H1 (cell line): ENCODE data around the gene CAPN14. TPM values are rescaled to one million over a fixed set of nuclear protein-coding genes. Genes with fewer than 3 reads are reported as not detected.

ENCODE experiments used
- CTCF ChIA-PET: fragments of 300-600 bp; sonication (Branson Sonifier 250); formaldehyde crosslinking; loops from one replicate; lab custom pipeline; 2021; ENCODE audit not compliant: partially characterized antibody; lab: Charles Lee
- POLR2A ChIA-PET: fragments of 300-600 bp; sonication (Branson Sonifier 250); formaldehyde crosslinking; loops from one replicate; lab custom pipeline; 2021; ENCODE audit warnings: inconsistent platforms; ENCODE audit not compliant: partially characterized antibody; lab: Charles Lee
- DNase-seq, 2 experiments: peaks; one replicate each; pipeline versions ENCODE4 v3.0.0 to v3.0.0-alpha.2; 2010 to 2022; ENCODE audit warnings: low spot score in 2 of 2, low read depth in 1 of 2, mixed read lengths in 1 of 2
- FAIRE-seq: peaks from 2 replicates; lab custom pipeline; 2011; peaks lifted over from hg19 to GRCh38; lab: Jason Lieb, UNC
- H2AFZ ChIP-seq: 2 replicates; pipeline ENCODE4 v1.8.1; 2012; ENCODE audit warnings: low read length, inconsistent platforms
- H2AK5ac ChIP-seq: 2 replicates; pipeline ENCODE4 v1.6.1; 2013; ENCODE audit warnings: low read depth, low read length
- H2BK120ac ChIP-seq: replicated peaks from 2 replicates; pipeline ENCODE3; 2013; ENCODE audit warnings: low read depth, low read length, inconsistent platforms
- H2BK12ac ChIP-seq: 2 replicates; pipeline ENCODE4 v1.6.1; 2013; ENCODE audit warnings: low read depth, low read length
- H2BK15ac ChIP-seq: 2 replicates; pipeline ENCODE4 v1.6.1; 2013; ENCODE audit warnings: low read length
- H2BK20ac ChIP-seq: 2 replicates; pipeline ENCODE4 v1.6.1; 2013; ENCODE audit warnings: low read length
- H2BK5ac ChIP-seq: 2 replicates; pipeline ENCODE4 v1.6.1; 2013; ENCODE audit warnings: low read depth, low read length
- H3K14ac ChIP-seq: 2 replicates; pipeline ENCODE4 v1.6.1; 2013; ENCODE audit warnings: inconsistent platforms; ENCODE audit not compliant: insufficient read length
- H3K18ac ChIP-seq: 2 replicates; pipeline ENCODE4 v1.6.1; 2013; ENCODE audit warnings: low read length; ENCODE audit errors: extremely low read depth
- H3K23ac ChIP-seq: 2 replicates; pipeline ENCODE4 v1.6.1; 2013; ENCODE audit warnings: inconsistent platforms; ENCODE audit not compliant: insufficient read length
- H3K23me2 ChIP-seq: 2 replicates; pipeline ENCODE4 v1.6.1; 2013; ENCODE audit warnings: low read depth, low read length
- H3K27ac ChIP-seq: 2 replicates; pipeline ENCODE4 v1.6.1; 2011; ENCODE audit warnings: low read depth, low read length, inconsistent platforms
- H3K27me3 ChIP-seq, 4 experiments: replicated peaks in 1 of 4; 1 replicate in 1 of 4; 2 replicates in 3 of 4; pipeline versions ENCODE4 v1.6.1 to v1.8.1; 2011 to 2013; ENCODE audit warnings: low read length in 3 of 4, mild to moderate bottlenecking in 3 of 4, inconsistent platforms in 2 of 4, mixed read lengths in 2 of 4, moderate library complexity in 1 of 4; ENCODE audit not compliant: control insufficient read depth in 3 of 4, insufficient read depth in 3 of 4; ENCODE audit errors: extremely low read depth in 1 of 4
- H3K36me3 ChIP-seq, 4 experiments: 2 replicates each; pipeline versions ENCODE4 v1.6.1 to v1.8.1; 2011 to 2013; ENCODE audit warnings: mild to moderate bottlenecking in 4 of 4, low read length in 3 of 4, moderate library complexity in 2 of 4, control low read depth in 1 of 4, inconsistent platforms in 1 of 4; ENCODE audit not compliant: insufficient read depth in 4 of 4, control insufficient read depth in 2 of 4
- H3K4ac ChIP-seq: replicated peaks from 2 replicates; pipeline ENCODE3; 2013; ENCODE audit warnings: low read length, low read depth, mixed read lengths, inconsistent platforms; ENCODE audit not compliant: insufficient read length
- H3K4me1 ChIP-seq, 4 experiments: replicated peaks in 1 of 4; 1 replicate in 1 of 4; 2 replicates in 3 of 4; pipeline versions ENCODE4 v1.6.1 to v1.8.1; 2011 to 2013; ENCODE audit warnings: low read length in 3 of 4, inconsistent platforms in 2 of 4, mixed read lengths in 1 of 4; ENCODE audit not compliant: insufficient read depth in 4 of 4, control insufficient read depth in 3 of 4
- H3K4me2 ChIP-seq, 2 experiments: 2 replicates each; pipeline versions ENCODE4 v1.6.1 to v1.8.1; 2011 to 2013; ENCODE audit warnings: low read depth in 2 of 2, low read length in 2 of 2, control low read depth in 1 of 2, inconsistent platforms in 1 of 2, mild to moderate bottlenecking in 1 of 2; ENCODE audit not compliant: insufficient read depth in 1 of 2
- H3K4me3 ChIP-seq, 4 experiments: fragments of 200-600, 300-600 bp in 1 of 4; sonication (generic), shearing (Covaris generic), sonication (Bioruptor Twin) in 1 of 4; 2 replicates each; pipeline versions ENCODE4 v1.5.1 to v1.8.1; 2011 to 2016; ENCODE audit warnings: low read length in 4 of 4, low read depth in 3 of 4, control low read depth in 2 of 4, inconsistent platforms in 2 of 4, mild to moderate bottlenecking in 2 of 4, mixed read lengths in 1 of 4, moderate library complexity in 1 of 4; ENCODE audit not compliant: insufficient read depth in 2 of 4; ENCODE audit errors: extremely low read depth in 1 of 4
- H3K56ac ChIP-seq: replicated peaks from 2 replicates; pipeline ENCODE3; 2013; ENCODE audit warnings: low read depth, mild to moderate bottlenecking, mixed read lengths, low read length, inconsistent platforms; ENCODE audit not compliant: insufficient read length
- H3K79me1 ChIP-seq: 2 replicates; pipeline ENCODE4 v1.6.1; 2013; ENCODE audit warnings: low read depth, low read length, control low read depth
- H3K79me2 ChIP-seq, 2 experiments: 2 replicates each; pipeline versions ENCODE4 v1.6.1 to v1.8.1; 2012 to 2013; ENCODE audit warnings: low read length in 2 of 2, mild to moderate bottlenecking in 2 of 2, inconsistent platforms in 1 of 2; ENCODE audit not compliant: insufficient read depth in 2 of 2, control insufficient read depth in 1 of 2
- H3K9ac ChIP-seq, 4 experiments: replicated peaks in 1 of 4; 1 replicate in 1 of 4; 2 replicates in 3 of 4; pipeline versions ENCODE4 v1.6.1 to v1.8.1; 2011 to 2013; ENCODE audit warnings: low read depth in 3 of 4, low read length in 3 of 4, control low read depth in 2 of 4, mild to moderate bottlenecking in 2 of 4, moderate library complexity in 2 of 4, inconsistent platforms in 1 of 4; ENCODE audit errors: extremely low read depth in 1 of 4
- H3K9me3 ChIP-seq, 2 experiments: 2 replicates each; pipeline versions ENCODE4 v1.6.1 to v1.8.1; 2012 to 2013; ENCODE audit warnings: mild to moderate bottlenecking in 2 of 2, moderate library complexity in 2 of 2, control low read depth in 1 of 2, inconsistent platforms in 1 of 2, low read depth in 1 of 2, low read length in 1 of 2, mixed read lengths in 1 of 2; ENCODE audit not compliant: insufficient read depth in 2 of 2
- H4K20me1 ChIP-seq, 2 experiments: replicated peaks in 1 of 2; 2 replicates each; pipeline versions ENCODE3 to v1.8.1; 2011 to 2013; ENCODE audit warnings: inconsistent platforms in 2 of 2, low read length in 2 of 2, mild to moderate bottlenecking in 1 of 2; ENCODE audit not compliant: insufficient read depth in 2 of 2, control insufficient read depth in 1 of 2
- H4K5ac ChIP-seq: 2 replicates; pipeline ENCODE4 v1.6.1; 2013; ENCODE audit warnings: low read length, low read depth, mixed read lengths, inconsistent platforms; ENCODE audit not compliant: insufficient read length
- H4K8ac ChIP-seq: 2 replicates; pipeline ENCODE4 v1.8.0; 2013; ENCODE audit warnings: mild to moderate bottlenecking, moderate library complexity, low read length, inconsistent platforms; ENCODE audit not compliant: insufficient read depth; ENCODE audit errors: extremely low read depth
- H4K91ac ChIP-seq: replicated peaks from 2 replicates; pipeline ENCODE3; 2013; ENCODE audit warnings: low read length, mixed read lengths, inconsistent platforms; ENCODE audit not compliant: insufficient read length
- CHD1 ChIP-seq: IDR thresholded peaks from 2 replicates; pipeline ENCODE4 v1.6.1; 2012; ENCODE audit warnings: low read depth, low read length, improper control_type of control experiment
- EZH2 ChIP-seq: fragments of 200-600 bp; sonication (generic); IDR thresholded peaks from 2 replicates; pipeline ENCODE4 v1.7.1; 2012; ENCODE audit warnings: low read depth, mild to moderate bottlenecking, moderate library complexity, low read length, inconsistent platforms; ENCODE audit not compliant: severe bottlenecking
- FOSL1 ChIP-seq: IDR thresholded peaks from 2 replicates; pipeline ENCODE4 v1.6.1; 2011; ENCODE audit warnings: mild to moderate bottlenecking, low read depth, low read length, moderate library complexity; ENCODE audit not compliant: insufficient read depth
- JUN ChIP-seq: IDR thresholded peaks from 2 replicates; pipeline ENCODE4 v1.6.1; 2011; ENCODE audit warnings: low read depth, mild to moderate bottlenecking, improper control_type of control experiment, low read length
- JUND ChIP-seq: IDR thresholded peaks from 2 replicates; pipeline ENCODE4 v1.6.1; 2011; ENCODE audit warnings: mild to moderate bottlenecking, improper control_type of control experiment, low read length
- MAFK ChIP-seq: IDR thresholded peaks from 2 replicates; pipeline ENCODE4 v1.6.1; 2012; ENCODE audit warnings: low read depth, mild to moderate bottlenecking, improper control_type of control experiment, low read length
- NRF1 ChIP-seq: IDR thresholded peaks from 2 replicates; pipeline ENCODE4 v1.6.1; 2011; ENCODE audit warnings: mild to moderate bottlenecking, low read depth, low read length, improper control_type of control experiment
- POLR2A ChIP-seq, 2 experiments: IDR thresholded peaks; 1 replicate in 1 of 2; 2 replicates in 1 of 2; pipeline ENCODE4 v1.6.1; 2011; ENCODE audit warnings: low read depth in 2 of 2, low read length in 2 of 2, mild to moderate bottlenecking in 2 of 2; ENCODE audit errors: control extremely low read depth in 1 of 2
- POU5F1 ChIP-seq: IDR thresholded peaks from 2 replicates; pipeline ENCODE4 v1.6.1; 2011; ENCODE audit warnings: low read depth, mild to moderate bottlenecking, low read length, moderate library complexity
- RBBP5 ChIP-seq: IDR thresholded peaks from 2 replicates; pipeline ENCODE4 v1.7.1; 2012; ENCODE audit warnings: low read depth, mild to moderate bottlenecking, inconsistent platforms, low read length, moderate library complexity, borderline replicate concordance
- RXRA ChIP-seq: IDR thresholded peaks from 2 replicates; pipeline ENCODE4 v1.6.1; 2011; ENCODE audit warnings: low read depth, mild to moderate bottlenecking, low read length, moderate library complexity; ENCODE audit not compliant: insufficient read depth
- SP2 ChIP-seq: IDR thresholded peaks from 2 replicates; pipeline ENCODE4 v1.6.1; 2012; ENCODE audit warnings: mild to moderate bottlenecking, low read length, inconsistent platforms
- SRF ChIP-seq: IDR thresholded peaks from 2 replicates; pipeline ENCODE4 v1.6.1; 2011; ENCODE audit warnings: mild to moderate bottlenecking, low read depth, low read length, moderate library complexity
- WGBS, 2 experiments: shearing (Covaris generic) in 1 of 2; methylation state at CpG; one replicate each; pipeline versions ENCODE4 v1.1.6 to v1.1.7; 2013 to 2015; ENCODE audit warnings: low lambda C conversion rate in 2 of 2, mixed read lengths in 2 of 2, inconsistent platforms in 1 of 2, low coverage in 1 of 2, missing lambda C conversion rate in 1 of 2; ENCODE audit not compliant: insufficient replicate concordance in 2 of 2, insufficient coverage in 1 of 2, insufficient read length in 1 of 2; ENCODE audit errors: extremely low coverage in 1 of 2, missing lambda C conversion rate in 1 of 2; 5-methylcytosine and 5-hydroxymethylcytosine counted together
- polyA plus RNA-seq, 7 experiments: library from polyadenylated mRNA; depleted of rRNA in 3 of 7; stranded (reverse) in 5 of 7; unstranded in 2 of 7; fragments of >200 nt in 5 of 7; fragments of 200-250 nt in 2 of 7; gene quantifications; 1 replicate in 5 of 7; 2 replicates in 1 of 7; 4 replicates in 1 of 7; pipeline versions ENCODE4 v1.2.1 to v1.2.3, GENCODE V29; 2011 to 2013; ENCODE audit warnings: missing spikeins in 2 of 7, mixed read lengths in 2 of 7
- total RNA-seq: library from RNA; stranded (reverse); fragmentation: NEBNext Ultra II Directional; extraction: Animal tissue kit (Norgen Biotek cat#: 25700); gene quantifications from 2 replicates; pipeline ENCODE4 v1.2.1, GENCODE V29; 2021
- TF ChIP-seq, protein P1 (sequence below): IDR thresholded peaks from 2 replicates; pipeline ENCODE4 v1.6.1; 2012; ENCODE audit warnings: inconsistent platforms

The CAPN14 gene
- total and polyA plus RNA-seq, 2 of the 8 experiments (the other 6 are each of a cell fraction or from before 2014, with no cell fraction given): 0.07 TPM; not detected in 1

DNA sequence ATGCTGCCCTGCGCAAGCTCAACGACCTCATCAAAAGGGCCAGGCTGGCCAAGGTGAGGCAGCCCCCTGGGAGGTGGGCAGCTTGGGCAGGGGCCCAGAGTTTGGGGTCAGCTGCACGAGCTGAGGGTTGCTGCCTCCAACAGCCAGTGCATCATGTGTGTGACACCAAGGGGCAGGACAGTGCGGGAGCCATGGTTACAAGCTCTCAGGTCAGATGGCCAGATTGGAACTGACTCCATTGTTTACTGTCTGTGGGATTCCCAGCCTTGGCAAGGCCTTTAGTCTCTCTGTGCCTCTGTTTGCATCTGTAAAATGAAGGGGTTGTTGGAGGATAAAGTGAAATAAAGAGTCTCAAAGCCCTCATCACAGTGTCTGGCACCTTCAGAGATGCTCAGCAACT, 43.6 kb upstream of the CAPN14 start:
- no peak overlapping the region for H3K4me3 ChIP-seq
- H4K91ac ChIP-seq: no peak overlapping the region
- no peak overlapping the region for H2BK12ac ChIP-seq
- no peak overlapping the region for H3K23ac ChIP-seq
- H4K20me1 ChIP-seq: no peaks in the 10 kb centered on the region
- no peak overlapping the region for H3K18ac ChIP-seq
- H3K36me3 ChIP-seq: no peaks in the 10 kb centered on the region; a peak in 1 of 8 replicates
- no peaks in the 10 kb centered on the region for H3K23me2 ChIP-seq
- H3K79me1 ChIP-seq: no peaks in the 10 kb centered on the region; the same call in 1 of the 2 replicates
- 100% methylated on average over 4 of the region's 4 CpGs; no CpG with 5 or more reads in 1 of the 2 experiments for WGBS, 2 experiments
- CTCF ChIA-PET: interaction anchor here (1.0 to 2.1 kb wide), 7 partner anchors 10 to 399 kb away, joined by 3 to 7 read pairs (median 4); no protein-coding TSS in a partner anchor
- DNase-seq (no peak), FAIRE-seq (no peak)
- no peak overlapping the region for H2AK5ac ChIP-seq
- no peaks in the 10 kb centered on the region for H3K9me3 ChIP-seq
- H3K4ac ChIP-seq: no peak overlapping the region
- peaks cover 0 to 8% (median 2%) of the 10 kb centered on the region in 4 experiments; a peak in 3 of 7 replicates for H3K4me1 ChIP-seq
- no peaks in the 10 kb centered on the region for H3K79me2 ChIP-seq
- no peak overlapping the region for H3K27ac ChIP-seq
- H4K8ac ChIP-seq: no peak overlapping the region
- no peak overlapping the region for H4K5ac ChIP-seq
- H2BK5ac ChIP-seq: no peak overlapping the region
- H3K14ac ChIP-seq: no peak overlapping the region
- no peak for TF ChIP-seq RXRA
- no peak for TF ChIP-seq FOSL1
- TF ChIP-seq JUN: no peak
- no peak for TF ChIP-seq NRF1
- no peak for TF ChIP-seq SP2
- TF ChIP-seq POU5F1: no peak
- TF ChIP-seq RBBP5: no peak
- no peak for TF ChIP-seq SRF
- TF ChIP-seq, protein P1, sequence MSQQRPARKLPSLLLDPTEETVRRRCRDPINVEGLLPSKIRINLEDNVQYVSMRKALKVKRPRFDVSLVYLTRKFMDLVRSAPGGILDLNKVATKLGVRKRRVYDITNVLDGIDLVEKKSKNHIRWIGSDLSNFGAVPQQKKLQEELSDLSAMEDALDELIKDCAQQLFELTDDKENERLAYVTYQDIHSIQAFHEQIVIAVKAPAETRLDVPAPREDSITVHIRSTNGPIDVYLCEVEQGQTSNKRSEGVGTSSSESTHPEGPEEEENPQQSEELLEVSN: no peak
- no peak for TF ChIP-seq POLR2A (IDR thresholded peaks at IDR 0.05; ENCODE audit: control extremely low read depth in 1 of 2, low read depth in 2 of 2, low read length in 2 of 2)
- TF ChIP-seq JUND: no peak
- no peak for TF ChIP-seq CHD1
- no peak for TF ChIP-seq MAFK
- TF ChIP-seq EZH2: no peak
- H2AFZ ChIP-seq: no peak overlapping the region
- H2BK15ac ChIP-seq: no peak overlapping the region
- H2BK20ac ChIP-seq: no peak overlapping the region
- no peak overlapping the region for H3K9ac ChIP-seq
- no peaks in the 10 kb centered on the region for H3K27me3 ChIP-seq
- no peak overlapping the region for H2BK120ac ChIP-seq
- H3K56ac ChIP-seq: no peak overlapping the region
- no peak overlapping the region for H3K4me2 ChIP-seq
- POLR2A ChIA-PET: interaction anchor here (1.7 kb wide), 1 partner anchor 9 kb away, joined by 4 read pairs; no protein-coding TSS in a partner anchor
